ENCODE measurements around the gene GRM3.
"Not testable (repeated sequence)": the region's sequence is repeated elsewhere in the genome, so short reads cannot be mapped to it uniquely, and the experiment has no call there.

DNA sequence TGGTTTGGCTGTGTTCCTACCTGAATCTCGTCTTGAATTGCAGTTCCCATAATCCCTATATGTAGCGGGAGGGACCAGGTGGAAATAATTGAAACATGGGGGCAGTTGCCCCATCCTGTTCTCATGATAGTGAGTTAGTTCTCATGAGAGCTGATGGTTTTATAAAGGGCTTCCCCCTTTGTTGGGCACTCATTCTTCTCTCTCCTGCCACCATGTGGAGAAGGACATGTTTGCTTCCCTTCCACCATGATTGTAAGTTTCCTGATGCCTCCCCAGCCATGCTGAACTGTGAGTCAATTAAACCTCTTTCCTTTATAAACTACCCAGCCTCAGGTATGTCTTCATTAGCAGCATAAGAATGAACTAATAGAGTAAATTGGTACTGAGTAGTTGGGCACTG lies 28.0 kb upstream of the GRM3 start:
- TF ChIP-seq, protein P1, sequence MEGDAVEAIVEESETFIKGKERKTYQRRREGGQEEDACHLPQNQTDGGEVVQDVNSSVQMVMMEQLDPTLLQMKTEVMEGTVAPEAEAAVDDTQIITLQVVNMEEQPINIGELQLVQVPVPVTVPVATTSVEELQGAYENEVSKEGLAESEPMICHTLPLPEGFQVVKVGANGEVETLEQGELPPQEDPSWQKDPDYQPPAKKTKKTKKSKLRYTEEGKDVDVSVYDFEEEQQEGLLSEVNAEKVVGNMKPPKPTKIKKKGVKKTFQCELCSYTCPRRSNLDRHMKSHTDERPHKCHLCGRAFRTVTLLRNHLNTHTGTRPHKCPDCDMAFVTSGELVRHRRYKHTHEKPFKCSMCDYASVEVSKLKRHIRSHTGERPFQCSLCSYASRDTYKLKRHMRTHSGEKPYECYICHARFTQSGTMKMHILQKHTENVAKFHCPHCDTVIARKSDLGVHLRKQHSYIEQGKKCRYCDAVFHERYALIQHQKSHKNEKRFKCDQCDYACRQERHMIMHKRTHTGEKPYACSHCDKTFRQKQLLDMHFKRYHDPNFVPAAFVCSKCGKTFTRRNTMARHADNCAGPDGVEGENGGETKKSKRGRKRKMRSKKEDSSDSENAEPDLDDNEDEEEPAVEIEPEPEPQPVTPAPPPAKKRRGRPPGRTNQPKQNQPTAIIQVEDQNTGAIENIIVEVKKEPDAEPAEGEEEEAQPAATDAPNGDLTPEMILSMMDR (conservative IDR thresholded peaks at IDR 0.05; ENCODE audit: low read depth, low read length) = not testable (repeated sequence)
- TF ChIP-seq POLR2A (IDR thresholded peaks at IDR 0.05; ENCODE audit: low read depth, low read length) = not testable (repeated sequence)
